GM12891 (cell line): ENCODE measurements around the gene BTBD1.
A peak's percentile ranks its signal among the peaks of the same experiment; 100 is the strongest.
"Not testable (repeated sequence)": the region's sequence is repeated elsewhere in the genome, so short reads cannot be mapped to it uniquely, and the experiment has no call there.

Experiments used
- DNase-seq: peaks from one replicate; pipeline ENCODE4 v3.0.0; 2011; ENCODE audit warnings: low spot score; ENCODE audit not compliant: insufficient read length
- FAIRE-seq: peaks from 2 replicates; lab custom pipeline; 2011; peaks lifted over from hg19 to GRCh38; lab: Jason Lieb, UNC
- PAX5 ChIP-seq: IDR thresholded peaks from 2 replicates; pipeline ENCODE4 v1.6.1; 2011; ENCODE audit warnings: low read length, moderate library complexity, mild to moderate bottlenecking; ENCODE audit not compliant: insufficient read depth, severe bottlenecking
- POLR2A ChIP-seq: IDR thresholded peaks from 2 replicates; pipeline ENCODE4 v1.6.1; 2011; ENCODE audit warnings: low read depth, low read length, control low read depth
- POLR2AphosphoS5 ChIP-seq: IDR thresholded peaks from 2 replicates; pipeline ENCODE4 v1.6.1; 2011; ENCODE audit warnings: low read depth, low read length, control low read depth
- POU2F2 ChIP-seq: IDR thresholded peaks from 2 replicates; pipeline ENCODE4 v1.6.1; 2011; ENCODE audit warnings: low read depth, mild to moderate bottlenecking, control low read depth, low read length, moderate library complexity
- SPI1 ChIP-seq: IDR thresholded peaks from 2 replicates; pipeline ENCODE4 v1.6.1; 2011; ENCODE audit warnings: low read depth, low read length, control low read depth
- TAF1 ChIP-seq: IDR thresholded peaks from 2 replicates; pipeline ENCODE4 v1.6.1; 2011; ENCODE audit warnings: low read depth, low read length, control low read depth

The BTBD1 gene

DNA sequence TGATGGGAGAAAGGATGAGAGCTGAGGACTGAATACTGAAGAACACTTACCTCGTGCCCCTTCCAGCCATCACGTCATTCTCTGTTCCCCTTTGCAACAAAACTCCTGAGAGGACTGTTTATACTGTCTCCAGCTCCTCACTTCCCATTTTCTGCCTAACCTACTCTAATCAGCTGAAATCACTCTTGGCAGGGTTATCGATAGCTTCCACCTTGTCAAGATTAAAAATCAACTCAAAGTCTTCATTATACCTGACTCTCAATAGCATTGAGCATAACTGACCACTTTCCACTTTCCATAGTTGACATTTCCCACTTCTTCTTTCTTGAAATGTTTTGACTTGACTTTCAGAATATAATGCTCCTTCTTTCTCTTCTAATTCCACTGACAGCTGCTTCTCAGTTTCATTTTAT lies 4.3 kb downstream of the BTBD1 start:
- TF ChIP-seq POLR2A (no peak), TAF1 (no peak), POLR2AphosphoS5 (no peak), SPI1 (peak; percentile 93)
- FAIRE-seq: peak; percentile 45
- DNase-seq: no peak

DNA sequence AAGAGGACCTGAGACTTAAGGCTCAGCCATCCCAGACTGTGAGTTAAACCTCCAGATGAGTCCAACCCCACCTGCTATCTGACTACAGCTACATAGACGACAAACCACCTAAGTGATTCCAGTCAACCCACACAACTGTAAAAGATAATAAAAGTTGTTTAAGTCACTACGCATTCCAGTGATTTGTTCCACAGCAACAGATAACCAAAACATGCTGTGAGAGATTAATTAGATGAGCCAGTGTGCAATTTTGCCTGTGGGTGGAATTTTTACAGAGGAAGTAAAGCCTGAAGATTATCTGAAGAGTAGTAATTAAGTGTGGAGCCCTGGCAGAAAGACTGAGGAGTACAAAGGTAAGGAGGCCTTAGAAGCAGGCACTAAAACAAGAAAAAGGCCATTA lies 5.4 kb downstream of the BTBD1 start:
- no peak for FAIRE-seq
- no peak for DNase-seq
- no peak for TF ChIP-seq POU2F2
- no peak for TF ChIP-seq POLR2AphosphoS5
- TF ChIP-seq POLR2A: no peak
- no peak for TF ChIP-seq PAX5
- TF ChIP-seq TAF1: no peak
- TF ChIP-seq SPI1: no peak

DNA sequence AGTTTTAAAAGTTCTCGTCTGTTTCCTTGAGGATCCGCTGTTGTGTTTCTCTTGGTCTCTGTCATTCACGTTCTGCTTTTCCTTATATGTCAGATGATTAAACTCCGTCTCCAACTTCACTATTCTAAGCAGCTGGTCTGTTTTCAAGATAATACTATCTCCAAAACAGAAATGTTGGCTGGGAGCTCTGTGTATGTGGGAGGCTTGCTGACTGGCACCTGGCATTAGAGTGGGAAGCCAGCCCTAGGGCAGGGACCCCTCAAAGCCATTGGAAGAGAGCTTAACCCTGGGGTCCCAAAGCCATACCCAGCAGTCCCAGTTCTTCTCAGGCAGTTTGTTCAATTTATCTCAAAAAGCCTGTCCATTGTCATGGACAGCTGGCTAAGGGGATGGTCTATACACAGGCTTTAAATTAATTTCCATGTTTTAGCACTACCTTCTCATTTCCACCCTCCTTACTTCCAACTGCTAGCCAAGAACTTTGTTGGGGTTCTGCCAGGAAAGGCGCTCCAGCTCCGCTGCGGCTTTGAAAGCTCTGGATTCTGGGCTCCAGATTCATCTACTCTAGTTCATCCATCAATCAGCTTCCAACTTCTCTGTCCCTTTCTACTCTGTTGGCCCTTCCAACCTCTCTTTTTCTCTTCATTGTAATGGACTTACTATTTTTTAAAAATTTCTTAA lies 9.2 kb downstream of the BTBD1 start:
- TF ChIP-seq TAF1 (no peak), POLR2AphosphoS5 (no peak), PAX5 (no peak), POLR2A (no peak), POU2F2 (no peak), SPI1 (no peak)
- DNase-seq: no peak
- FAIRE-seq: no peak

DNA sequence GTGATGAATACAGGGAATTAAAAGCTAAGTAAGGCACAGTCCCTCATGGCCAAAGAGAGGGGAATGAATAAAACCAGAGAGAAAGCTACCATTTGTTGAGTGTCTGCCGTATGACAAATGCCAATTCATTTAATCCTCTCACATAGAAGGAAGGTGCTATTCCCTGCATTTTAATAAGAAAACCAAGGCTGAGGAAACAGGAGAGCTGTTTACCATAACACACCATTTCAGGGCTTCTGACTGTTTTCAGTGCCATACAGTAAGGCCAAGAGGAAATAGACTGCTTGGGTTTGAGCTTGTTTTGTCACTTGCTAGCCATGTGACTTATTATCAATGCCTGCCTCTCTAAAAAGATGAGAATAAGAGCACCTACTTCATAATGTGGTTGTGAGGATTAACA lies 10.1 kb downstream of the BTBD1 start:
- DNase-seq: no peak
- TF ChIP-seq SPI1 (no peak), POU2F2 (no peak), POLR2AphosphoS5 (no peak), POLR2A (no peak), PAX5 (no peak), TAF1 (no peak)
- FAIRE-seq: no peak

DNA sequence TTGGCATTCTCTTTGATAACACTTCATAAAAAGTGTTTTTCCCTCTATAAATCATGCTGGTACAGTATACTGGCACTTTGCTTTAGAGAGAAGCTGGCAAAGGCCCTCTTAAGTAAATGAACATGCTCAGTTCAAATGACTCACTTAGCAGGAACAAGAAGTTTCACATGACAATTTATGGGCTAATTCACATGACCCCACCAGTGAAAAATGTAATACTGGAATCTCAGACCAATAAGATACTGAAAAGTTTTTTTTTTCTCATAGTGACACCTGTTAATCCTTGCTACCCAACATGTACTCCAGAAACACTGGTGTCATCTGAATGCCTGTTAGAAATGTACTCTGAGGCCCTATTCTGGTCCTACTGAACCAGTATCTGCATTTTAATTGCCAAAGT lies 13.9 kb downstream of the BTBD1 start:
- peak; percentile 33 for FAIRE-seq
- TF ChIP-seq POLR2AphosphoS5 (no peak), SPI1 (no peak)
- no peak for DNase-seq

DNA sequence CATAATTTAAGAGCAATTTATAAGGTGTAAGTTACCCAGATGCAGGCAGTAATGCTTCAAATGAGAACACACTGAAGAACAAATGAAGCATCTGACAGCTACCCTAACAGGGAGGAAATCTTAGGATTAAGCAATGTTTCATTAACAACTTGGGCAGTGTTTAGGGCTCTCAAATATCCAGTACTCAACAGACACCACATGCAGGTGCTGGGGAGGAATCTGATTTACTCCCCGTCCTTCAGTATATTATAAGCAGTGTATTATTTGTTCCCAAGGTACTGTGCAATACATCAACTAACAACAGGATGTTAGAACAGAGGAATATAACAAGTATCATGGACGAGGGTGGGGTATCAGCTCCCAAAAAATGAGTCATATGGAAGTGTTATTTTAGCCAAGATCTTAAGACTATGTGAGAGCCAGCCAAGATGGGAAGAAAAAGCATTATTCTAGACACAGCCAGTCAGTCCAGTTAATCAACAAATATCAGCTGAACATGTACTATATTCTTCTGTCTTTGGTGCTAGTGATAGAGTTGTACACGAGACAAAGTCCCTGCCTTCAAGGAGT lies 20.4 kb downstream of the BTBD1 start:
- no peak for DNase-seq
- FAIRE-seq: peak; percentile 41
- TF ChIP-seq TAF1 (no peak), PAX5 (no peak), POU2F2 (no peak), POLR2AphosphoS5 (no peak), POLR2A (no peak), SPI1 (no peak)

DNA sequence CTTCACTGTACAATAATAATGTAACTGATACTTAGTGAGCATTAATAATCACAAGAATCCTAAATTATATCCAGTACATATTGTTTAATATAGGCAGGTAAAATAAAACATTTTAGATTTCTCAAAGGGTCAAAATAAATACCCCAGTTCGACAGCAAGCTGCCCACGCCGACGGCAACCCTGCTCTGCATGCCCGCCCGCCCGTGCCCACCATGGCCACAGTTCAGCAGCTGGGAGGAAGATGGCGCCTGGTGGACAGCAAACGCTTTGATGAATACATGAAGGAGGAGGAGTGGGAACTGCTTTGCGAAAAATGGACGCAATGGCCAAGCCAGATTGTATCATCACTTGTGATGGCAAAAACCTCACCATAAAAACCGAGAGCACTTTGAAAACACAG lies 22.9 kb downstream of the BTBD1 start:
- TF ChIP-seq POLR2A: no peak
- no peak for TF ChIP-seq TAF1
- no peak for FAIRE-seq
- no peak for DNase-seq

DNA sequence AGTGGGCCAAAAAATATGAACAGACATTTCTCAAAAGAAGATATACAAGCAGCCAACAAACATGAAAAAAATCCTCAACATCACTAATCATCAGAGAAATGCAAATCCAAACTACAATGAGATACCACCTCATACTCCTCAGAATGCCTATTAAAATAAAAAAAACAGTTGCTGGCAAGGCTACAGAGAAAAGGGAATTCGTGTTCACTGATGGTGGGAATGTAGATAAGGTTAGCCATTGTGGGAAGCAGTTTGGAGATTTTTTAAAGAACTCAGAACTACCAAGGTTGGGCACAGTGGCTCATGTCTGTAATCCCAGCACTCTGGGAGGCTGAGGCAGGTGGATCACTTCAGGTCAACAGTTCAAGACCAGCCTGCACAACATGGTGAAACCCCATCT lies 27.8 kb downstream of the BTBD1 start:
- TF ChIP-seq POLR2A: no peak
- no peak for TF ChIP-seq SPI1
- TF ChIP-seq POU2F2: no peak
- no peak for TF ChIP-seq TAF1
- no peak for TF ChIP-seq POLR2AphosphoS5
- DNase-seq: no peak
- no peak for FAIRE-seq

DNA sequence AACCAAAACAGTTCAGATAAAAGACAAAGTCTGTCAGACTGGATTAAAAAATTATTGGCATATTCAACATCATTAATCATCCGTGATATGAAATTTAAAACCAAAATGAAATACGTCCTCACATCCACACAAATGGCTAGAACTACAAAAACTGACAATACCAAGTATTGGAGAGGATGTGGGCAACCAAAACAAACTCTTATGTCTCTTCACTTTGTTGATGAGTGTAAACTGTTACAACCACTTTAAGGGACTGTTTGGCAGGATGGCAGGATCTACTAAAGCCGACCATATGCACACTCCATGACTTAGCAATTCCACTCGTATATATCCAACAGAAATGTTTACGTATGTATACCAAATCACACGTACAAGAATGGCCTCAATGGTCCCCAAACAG lies 30.8 kb downstream of the BTBD1 start:
- TF ChIP-seq POU2F2 (no peak), POLR2A (no peak)
- DNase-seq (no peak), FAIRE-seq (no peak)

DNA sequence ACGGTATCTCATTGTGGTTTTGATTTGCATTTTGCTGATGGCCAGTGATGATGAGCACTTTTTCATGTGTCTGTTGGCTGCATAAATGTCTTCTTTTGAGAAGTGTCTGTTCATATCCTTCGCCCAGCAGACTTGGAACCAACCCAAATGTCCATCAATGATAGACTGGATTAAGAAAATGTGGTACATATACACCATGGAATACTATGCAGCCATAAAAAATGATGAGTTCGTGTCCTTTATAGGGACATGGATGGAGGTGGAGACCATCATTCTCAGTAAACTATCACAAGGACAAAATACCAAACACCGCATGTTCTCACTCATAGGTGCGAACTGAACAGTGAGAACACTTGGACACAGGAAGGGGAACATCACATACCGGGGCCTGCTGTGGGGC lies 35.8 kb downstream of the BTBD1 start:
- FAIRE-seq, DNase-seq: not testable (repeated sequence)

DNA sequence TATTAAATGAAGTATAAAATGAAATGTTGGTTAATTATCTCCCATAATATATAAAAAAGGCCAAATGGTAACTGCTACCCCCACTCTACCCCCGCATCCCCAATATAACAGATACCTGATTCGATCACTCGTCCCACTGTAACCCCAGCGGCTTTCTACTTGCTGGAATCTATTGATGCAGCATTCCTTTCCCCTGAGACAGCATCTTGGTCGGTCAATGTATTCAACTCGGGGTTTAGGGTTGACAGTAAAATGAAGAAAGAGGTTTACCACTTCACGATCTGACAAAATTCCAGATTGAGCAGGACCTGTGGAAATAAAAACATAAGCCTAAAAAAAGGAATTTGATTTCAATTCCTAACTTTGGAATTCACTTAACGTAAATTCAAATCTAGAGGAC lies 37.0 kb downstream of the BTBD1 start:
- DNase-seq: no peak
- TF ChIP-seq SPI1: no peak
- no peak for TF ChIP-seq POLR2A
- TF ChIP-seq POLR2AphosphoS5: no peak
- no peak for TF ChIP-seq POU2F2
- TF ChIP-seq PAX5: no peak
- TF ChIP-seq TAF1: no peak
- no peak for FAIRE-seq

DNA sequence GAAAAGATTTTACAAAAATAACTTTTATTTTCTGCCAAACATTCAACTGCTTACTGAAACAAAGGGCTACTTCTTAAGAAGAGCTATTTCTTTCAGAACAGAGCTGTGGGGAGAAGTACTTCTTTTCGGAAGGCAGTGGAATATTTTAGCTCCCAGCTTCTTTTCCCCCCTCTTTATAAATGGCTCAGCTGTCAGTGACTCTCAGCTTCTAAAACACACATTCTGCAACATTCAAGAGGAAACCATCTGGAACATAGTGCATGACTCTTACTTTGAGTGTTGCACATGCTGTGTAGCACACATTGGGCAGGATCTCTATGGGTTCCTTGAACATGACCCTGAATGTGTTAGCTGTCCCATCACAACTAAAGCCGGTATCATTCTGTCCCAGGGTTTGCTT lies 48.6 kb downstream of the BTBD1 start:
- no peak for FAIRE-seq
- DNase-seq: no peak

More for the DNA sequence above, 48.6 kb downstream of the BTBD1 start:
- TF ChIP-seq POLR2AphosphoS5 (no peak), SPI1 (no peak)
